HG03442 (cell line): ENCODE measurements around the gene MBD3L5.
A peak's percentile ranks its signal among the peaks of the same experiment; 100 is the strongest.
"Not testable (repeated sequence)": the region's sequence is repeated elsewhere in the genome, so short reads cannot be mapped to it uniquely, and the experiment has no call there.

ENCODE experiments used
- ATAC-seq: cut with Tn5 transposase; IDR thresholded peaks from one replicate; pipeline ENCODE4 v1.9.1; 2021; ENCODE audit warnings: mild to moderate bottlenecking, moderate library complexity; ENCODE audit not compliant: unreplicated experiment

MBD3L5 gene

DNA sequence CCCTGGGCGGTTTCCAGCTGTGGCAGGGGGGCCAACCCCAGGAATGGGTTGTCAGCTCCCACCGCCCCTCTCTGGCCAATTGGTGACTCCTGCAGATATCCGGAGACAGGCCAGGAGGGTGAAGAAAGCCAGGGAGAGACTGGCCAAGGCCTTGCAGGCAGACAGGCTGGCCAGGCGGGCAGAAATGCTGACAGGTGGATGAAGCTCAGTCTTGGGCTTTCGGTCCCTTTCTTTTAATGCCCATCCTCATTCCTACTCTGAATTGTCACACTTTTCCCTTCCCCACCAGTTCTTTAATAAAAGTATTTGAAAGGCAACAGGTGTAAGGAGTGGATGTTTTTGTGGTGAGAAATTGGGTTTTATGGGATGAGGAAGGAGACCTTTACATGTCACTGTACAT lies 21.0 kb downstream of the MBD3L5 start:
- not testable (repeated sequence) for ATAC-seq

GRCh38 chr19:7052896-7053295 lies 22.5 kb downstream of the MBD3L5 start:
- not testable (repeated sequence) for ATAC-seq

- not testable (repeated sequence) for ATAC-seq
Observed at GRCh38 chr19:7054635-7055368, 24.4 kb downstream of the MBD3L5 start.

- ATAC-seq, result not testable (repeated sequence)
Observed at GRCh38 chr19:7055679-7056078, 25.3 kb downstream of the MBD3L5 start.

- not testable (repeated sequence) for ATAC-seq
Observed at GRCh38 chr19:7056371-7056770, 26.0 kb downstream of the MBD3L5 start.

GRCh38 chr19:7058576-7058975 lies 28.2 kb downstream of the MBD3L5 start, which contains the start of gene MBD3L3:
MBD3L3 (minus strand) TSS chr19:7058676; CDS start chr19:7058605, 71 bp downstream.
- not testable (repeated sequence) for ATAC-seq

DNA sequence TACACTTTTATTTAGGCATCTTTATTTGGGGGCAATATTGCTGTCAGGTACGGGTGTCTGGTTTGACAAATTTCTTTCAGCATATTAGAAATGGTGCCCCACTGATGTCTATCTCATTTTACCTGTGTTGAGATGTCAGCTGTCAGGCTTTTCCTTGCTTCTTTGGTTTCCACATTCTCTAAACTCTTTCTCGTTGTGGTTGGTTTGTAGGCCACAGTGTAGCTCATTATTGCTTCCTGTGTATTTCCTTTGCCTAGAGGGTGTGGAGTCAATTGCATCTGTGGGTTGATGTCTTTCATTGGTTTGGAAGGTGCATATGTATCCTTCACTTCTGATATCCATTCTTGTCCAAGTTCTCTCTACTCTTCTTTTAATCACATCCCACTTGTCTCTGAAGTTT lies 29.6 kb downstream of the MBD3L5 start:
- ATAC-seq, result not testable (repeated sequence)

GRCh38 chr19:7063339-7063738 lies 33.0 kb downstream of the MBD3L5 start:
- ATAC-seq, result no peak

DNA sequence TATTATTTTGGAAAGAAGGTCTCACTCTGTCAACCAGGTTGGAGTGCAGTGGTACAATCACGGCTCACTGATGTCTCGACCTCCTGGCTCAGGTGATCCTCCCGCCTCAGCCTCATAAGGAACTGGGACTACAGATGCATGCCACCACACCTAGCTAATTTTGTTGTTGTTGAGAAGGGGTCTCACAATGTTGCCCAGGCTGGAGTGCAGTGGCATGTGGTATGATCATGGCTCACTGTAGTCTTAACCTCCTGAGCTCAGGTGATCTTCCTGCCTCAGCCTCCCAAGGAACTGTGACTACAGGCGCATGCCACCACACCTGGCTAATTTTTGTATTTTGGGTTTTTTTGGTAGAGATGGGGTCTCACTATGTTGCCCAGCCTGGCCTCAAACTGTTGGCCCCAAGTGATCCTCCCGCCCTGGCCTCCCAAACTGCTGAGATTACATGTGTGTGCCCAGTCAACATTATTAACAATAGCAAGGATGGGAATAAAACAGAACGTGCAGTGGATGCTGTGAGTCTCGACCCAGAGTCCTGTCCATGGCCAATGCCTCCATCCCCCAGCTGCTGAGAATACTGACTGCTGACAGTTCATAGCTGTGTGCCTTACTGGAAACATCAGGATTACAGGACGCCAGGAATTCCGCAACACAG lies 33.5 kb downstream of the MBD3L5 start:
- ATAC-seq, result no peak

DNA sequence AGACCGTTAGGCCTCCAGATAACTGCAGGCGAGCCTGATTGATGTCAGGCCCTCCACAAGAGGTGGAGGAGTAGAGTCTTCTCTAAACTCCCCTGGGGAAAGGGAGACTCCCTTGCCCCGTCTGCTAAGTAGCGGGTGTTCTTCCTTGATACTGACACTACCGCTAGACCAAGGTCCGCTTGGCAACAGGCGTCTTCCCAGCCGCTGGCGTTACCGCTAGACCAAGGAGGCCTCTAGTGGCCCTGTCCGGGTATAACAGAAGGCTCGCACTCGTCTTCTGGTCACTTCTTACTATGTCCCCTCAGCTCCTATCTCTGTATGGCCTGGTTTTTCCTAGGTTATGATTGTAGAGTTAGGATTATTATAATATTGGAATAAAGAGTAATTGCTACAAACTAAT lies 36.7 kb downstream of the MBD3L5 start:
- not testable (repeated sequence) for ATAC-seq

GRCh38 chr19:7067716-7068115 lies 37.3 kb downstream of the MBD3L5 start:
- no peak for ATAC-seq

- no peak for ATAC-seq
Observed at GRCh38 chr19:7068599-7068998, 38.2 kb downstream of the MBD3L5 start.

- ATAC-seq, result peak; percentile 89
Observed at GRCh38 chr19:7069042-7069903, 38.9 kb downstream of the MBD3L5 start, which contains the start of gene ZNF557. ZNF557 (plus strand) TSS chr19:7069703; CDS start chr19:7075075, 5,372 bp downstream.

DNA sequence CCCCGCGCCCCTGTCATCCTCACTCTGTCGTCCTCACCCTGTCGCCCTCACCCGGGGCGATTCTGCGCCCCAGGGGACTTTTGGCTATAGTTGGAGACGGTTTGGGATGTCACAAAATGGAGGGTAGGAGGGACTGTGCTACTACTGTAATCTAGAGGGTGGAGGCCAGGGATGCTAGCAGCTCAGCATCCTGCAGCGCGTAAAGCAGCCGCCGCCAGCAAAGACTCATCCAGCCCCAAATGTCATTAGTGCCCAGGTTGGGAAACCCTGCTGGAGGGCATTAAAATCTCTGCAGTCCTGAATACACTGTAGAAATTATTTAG lies 39.5 kb downstream of the MBD3L5 start:
- no peak for ATAC-seq

- no peak for ATAC-seq
Observed at GRCh38 chr19:7072541-7072940, 42.2 kb downstream of the MBD3L5 start.

- ATAC-seq, result no peak
Observed at GRCh38 chr19:7074705-7075282, 44.4 kb downstream of the MBD3L5 start.

- ATAC-seq, result no peak
Observed at GRCh38 chr19:7076151-7076550, 45.8 kb downstream of the MBD3L5 start.

- no peak for ATAC-seq
Observed at GRCh38 chr19:7078008-7078407, 47.6 kb downstream of the MBD3L5 start.
